Prostate gland (tissue), 2 donors: ENCODE data around the gene INPP4B. TPM values are rescaled to one million over a fixed set of nuclear protein-coding genes. Genes with fewer than 3 reads are reported as not detected.

Source experiments
- DNase-seq: peaks from one replicate; pipeline ENCODE4 v3.0.0-alpha.2; 2019; ENCODE audit warnings: low spot score
- H3K27ac ChIP-seq, 2 donors: fragments of 200-600 bp; sonication (generic); 2 replicates each; pipeline ENCODE4 v1.5.1; 2017 to 2019
- H3K27me3 ChIP-seq: fragments of 200-600 bp; sonication (generic); replicated peaks from 2 replicates; pipeline ENCODE4 v1.5.1; 2019; ENCODE audit not compliant: insufficient read depth
- H3K36me3 ChIP-seq, 2 donors: fragments of 200-600 bp; sonication (generic); 1 replicate in 1 of 2; 2 replicates in 1 of 2; pipeline versions ENCODE4 v1.5.1 to v1.8.1; 2017 to 2019
- H3K4me1 ChIP-seq: fragments of 200-600 bp; sonication (generic); replicated peaks from 2 replicates; pipeline ENCODE4 v1.5.1; 2019
- H3K4me3 ChIP-seq, 2 donors: fragments of 200-600 bp; sonication (generic); 2 replicates each; pipeline ENCODE4 v1.5.1; 2017 to 2019
- H3K9me3 ChIP-seq: fragments of 200-600 bp; sonication (generic); 2 replicates; pipeline ENCODE4 v1.5.1; 2017
- POLR2A ChIP-seq: fragments of 450-650 bp; IDR thresholded peaks from one replicate; pipeline ENCODE4 v1.6.1; 2016; ENCODE audit warnings: antibody characterized with exemption, mild to moderate bottlenecking
- POLR2AphosphoS5 ChIP-seq: sonication (generic); formaldehyde crosslinking; IDR thresholded peaks from one replicate; pipeline ENCODE4 v1.6.1; 2017; ENCODE audit warnings: antibody characterized with exemption
- WGBS: methylation state at CpG from one replicate; pipeline ENCODE4 v1.1.5; 2018; 5-methylcytosine and 5-hydroxymethylcytosine counted together
- intact Hi-C: fragments of 100-400 bp; cut with DNase I; formaldehyde crosslinking; loops from one replicate; pipeline ENCODE4 v1.14.2; 2022
- total RNA-seq, 2 donors: library from RNA; depleted of rRNA; stranded (reverse); fragments of >200 nt; gene quantifications; one replicate each; pipeline ENCODE4 v1.1.0, GENCODE V29; 2016
- TF ChIP-seq, protein P1 (sequence below), 4 experiments: fragments of 200-600 bp in 2 of 4; fragments of 450-650 bp in 2 of 4; sonication (generic) in 2 of 4; IDR thresholded peaks; 1 replicate in 3 of 4; 2 replicates in 1 of 4; pipeline ENCODE4 v1.5.1; 2016 to 2019; ENCODE audit warnings: antibody characterized with exemption in 4 of 4, mild to moderate bottlenecking in 2 of 4, moderate library complexity in 2 of 4

The INPP4B gene
- total RNA-seq, 2 donors from 2014 or later: 22.3 to 49.7 TPM

- intact Hi-C loops: no loop called here
- H3K4me3 ChIP-seq: no peak overlapping the region
- H3K27ac ChIP-seq: no peak overlapping the region
- no peaks in the 10 kb centered on the region for H3K4me1 ChIP-seq
- no peak for DNase-seq
- H3K36me3 ChIP-seq: no peaks in the 10 kb centered on the region
- no peaks in the 10 kb centered on the region for H3K27me3 ChIP-seq
- WGBS: 48% methylated on average over 7 of the region's 7 CpGs
- no peaks in the 10 kb centered on the region for H3K9me3 ChIP-seq
- no peak for TF ChIP-seq POLR2A
- TF ChIP-seq POLR2AphosphoS5: no peak
- TF ChIP-seq, protein P1, sequence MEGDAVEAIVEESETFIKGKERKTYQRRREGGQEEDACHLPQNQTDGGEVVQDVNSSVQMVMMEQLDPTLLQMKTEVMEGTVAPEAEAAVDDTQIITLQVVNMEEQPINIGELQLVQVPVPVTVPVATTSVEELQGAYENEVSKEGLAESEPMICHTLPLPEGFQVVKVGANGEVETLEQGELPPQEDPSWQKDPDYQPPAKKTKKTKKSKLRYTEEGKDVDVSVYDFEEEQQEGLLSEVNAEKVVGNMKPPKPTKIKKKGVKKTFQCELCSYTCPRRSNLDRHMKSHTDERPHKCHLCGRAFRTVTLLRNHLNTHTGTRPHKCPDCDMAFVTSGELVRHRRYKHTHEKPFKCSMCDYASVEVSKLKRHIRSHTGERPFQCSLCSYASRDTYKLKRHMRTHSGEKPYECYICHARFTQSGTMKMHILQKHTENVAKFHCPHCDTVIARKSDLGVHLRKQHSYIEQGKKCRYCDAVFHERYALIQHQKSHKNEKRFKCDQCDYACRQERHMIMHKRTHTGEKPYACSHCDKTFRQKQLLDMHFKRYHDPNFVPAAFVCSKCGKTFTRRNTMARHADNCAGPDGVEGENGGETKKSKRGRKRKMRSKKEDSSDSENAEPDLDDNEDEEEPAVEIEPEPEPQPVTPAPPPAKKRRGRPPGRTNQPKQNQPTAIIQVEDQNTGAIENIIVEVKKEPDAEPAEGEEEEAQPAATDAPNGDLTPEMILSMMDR (IDR thresholded peaks at IDR 0.05): no peak
These were observed 531.4 kb downstream of the INPP4B start for GRCh38 chr4:142314686-142315085.

- intact Hi-C loops: no loop called here
- H3K27ac ChIP-seq: no peak overlapping the region
- H3K27me3 ChIP-seq: no peaks in the 10 kb centered on the region
- WGBS: 76% methylated on average over 1 of the region's 1 CpG
- no peak overlapping the region for H3K4me3 ChIP-seq
- no peak for TF ChIP-seq POLR2A
- H3K4me1 ChIP-seq: no peaks in the 10 kb centered on the region
- no peak for DNase-seq
- no peaks in the 10 kb centered on the region for H3K36me3 ChIP-seq
- no peaks in the 10 kb centered on the region for H3K9me3 ChIP-seq
These were observed 531.9 kb downstream of the INPP4B start for GRCh38 chr4:142314247-142314646.

DNA sequence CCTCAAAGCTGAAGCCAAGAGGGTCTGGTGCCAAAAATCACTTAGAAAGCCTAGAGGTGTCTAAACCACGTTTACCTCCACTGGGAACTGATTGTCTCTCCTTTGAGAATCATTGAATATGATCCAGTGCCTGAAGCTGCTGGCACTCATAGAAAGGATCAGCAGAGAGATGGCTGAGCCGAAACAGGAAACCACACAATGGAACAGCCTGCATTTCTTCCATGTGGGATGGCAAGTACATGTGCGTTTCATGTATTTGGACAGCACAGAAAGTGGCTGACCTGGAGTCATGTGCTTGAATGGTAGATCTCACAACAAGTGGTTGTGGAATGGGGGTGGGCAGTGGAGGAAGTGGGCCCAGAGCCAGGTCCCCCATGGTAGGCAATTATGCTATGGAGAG lies 533.7 kb downstream of the INPP4B start:
- H3K4me1 ChIP-seq: no peaks in the 10 kb centered on the region
- WGBS: 52% methylated on average over 3 of the region's 3 CpGs
- DNase-seq: no peak
- H3K4me3 ChIP-seq: no peak overlapping the region
- no peak for TF ChIP-seq POLR2A
- TF ChIP-seq POLR2AphosphoS5: no peak
- TF ChIP-seq, protein P1 (IDR thresholded peaks at IDR 0.05): no peak
- intact Hi-C loops: no loop called here
- H3K36me3 ChIP-seq: no peaks in the 10 kb centered on the region
- no peaks in the 10 kb centered on the region for H3K27me3 ChIP-seq
- H3K9me3 ChIP-seq: no peaks in the 10 kb centered on the region
- H3K27ac ChIP-seq: no peak overlapping the region

DNA sequence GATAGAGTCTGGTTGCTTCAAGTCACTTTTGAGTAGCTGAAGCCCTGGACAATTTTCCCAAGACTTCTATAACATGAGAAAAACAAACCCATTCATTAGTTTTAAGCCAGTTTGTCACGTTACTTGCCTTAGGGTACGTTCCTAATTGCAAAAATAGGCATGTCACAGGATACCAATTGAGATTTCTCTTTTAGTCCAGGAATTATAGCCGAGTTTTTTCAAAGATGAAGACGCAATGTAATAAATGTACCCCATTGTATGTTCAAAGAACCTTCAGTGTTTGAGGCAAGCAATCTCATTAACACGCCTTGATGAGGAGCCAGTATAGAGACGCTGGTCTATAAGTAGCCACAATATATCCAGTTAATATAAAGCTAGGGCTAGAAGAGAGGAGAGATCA lies 534.2 kb downstream of the INPP4B start:
- Histone ChIP-seq H3K9me3 (no peaks in the 10 kb centered on the region), H3K36me3 (no peaks in the 10 kb centered on the region), H3K27ac (no peak overlapping the region), H3K27me3 (no peaks in the 10 kb centered on the region), H3K4me3 (no peak overlapping the region), H3K4me1 (no peaks in the 10 kb centered on the region)
- WGBS: 50% methylated on average over 6 of the region's 6 CpGs
- DNase-seq: no peak
- TF ChIP-seq POLR2A (no peak), POLR2AphosphoS5 (no peak)
- TF ChIP-seq, protein P1 (IDR thresholded peaks at IDR 0.05): no peak
- intact Hi-C loops: no loop called here

- TF ChIP-seq, protein P1 (IDR thresholded peaks at IDR 0.05): no peak
- TF ChIP-seq POLR2A (no peak), POLR2AphosphoS5 (no peak)
- no peak overlapping the region for H3K27ac ChIP-seq
- no peaks in the 10 kb centered on the region for H3K27me3 ChIP-seq
- WGBS: 90% methylated on average over 1 of the region's 1 CpG
- no peak for DNase-seq
- no peaks in the 10 kb centered on the region for H3K9me3 ChIP-seq
- no peaks in the 10 kb centered on the region for H3K4me1 ChIP-seq
- no peaks in the 10 kb centered on the region for H3K36me3 ChIP-seq
- intact Hi-C loops: no loop called here
- no peak overlapping the region for H3K4me3 ChIP-seq
These were observed 536.3 kb downstream of the INPP4B start for GRCh38 chr4:142309772-142310171.
